Fibroblast of lung (primary cell): ENCODE data around the gene SLC52A3.
"Not testable (repeated sequence)": the region's sequence is repeated elsewhere in the genome, so short reads cannot be mapped to it uniquely, and the experiment has no call there.

Experiments used
- EZH2 ChIP-seq: IDR thresholded peaks from 2 replicates; pipeline ENCODE4 v1.5.1; 2012; ENCODE audit warnings: low read length, control low read depth, mild to moderate bottlenecking; ENCODE audit errors: missing control alignments
- TF ChIP-seq, protein P1 (sequence below), 2 donors: IDR thresholded peaks in 1 of 2; conservative IDR thresholded peaks in 1 of 2; 1 replicate in 1 of 2; 2 replicates in 1 of 2; pipeline ENCODE4 v1.5.1; 2011 to 2012; ENCODE audit warnings: low read length in 2 of 2, control low read depth in 1 of 2, inconsistent platforms in 1 of 2, low read depth in 1 of 2, mild to moderate bottlenecking in 1 of 2

GRCh38 chr20:798746-799145, 30.4 kb upstream of the SLC52A3 start:
- TF ChIP-seq, protein P1, sequence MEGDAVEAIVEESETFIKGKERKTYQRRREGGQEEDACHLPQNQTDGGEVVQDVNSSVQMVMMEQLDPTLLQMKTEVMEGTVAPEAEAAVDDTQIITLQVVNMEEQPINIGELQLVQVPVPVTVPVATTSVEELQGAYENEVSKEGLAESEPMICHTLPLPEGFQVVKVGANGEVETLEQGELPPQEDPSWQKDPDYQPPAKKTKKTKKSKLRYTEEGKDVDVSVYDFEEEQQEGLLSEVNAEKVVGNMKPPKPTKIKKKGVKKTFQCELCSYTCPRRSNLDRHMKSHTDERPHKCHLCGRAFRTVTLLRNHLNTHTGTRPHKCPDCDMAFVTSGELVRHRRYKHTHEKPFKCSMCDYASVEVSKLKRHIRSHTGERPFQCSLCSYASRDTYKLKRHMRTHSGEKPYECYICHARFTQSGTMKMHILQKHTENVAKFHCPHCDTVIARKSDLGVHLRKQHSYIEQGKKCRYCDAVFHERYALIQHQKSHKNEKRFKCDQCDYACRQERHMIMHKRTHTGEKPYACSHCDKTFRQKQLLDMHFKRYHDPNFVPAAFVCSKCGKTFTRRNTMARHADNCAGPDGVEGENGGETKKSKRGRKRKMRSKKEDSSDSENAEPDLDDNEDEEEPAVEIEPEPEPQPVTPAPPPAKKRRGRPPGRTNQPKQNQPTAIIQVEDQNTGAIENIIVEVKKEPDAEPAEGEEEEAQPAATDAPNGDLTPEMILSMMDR (conservative IDR thresholded peaks at IDR 0.05 in 1 of 2, IDR thresholded peaks at IDR 0.05 in 1 of 2; ENCODE audit: low read depth in 1 of 2, low read length in 2 of 2): not testable (repeated sequence)
- not testable (repeated sequence) for TF ChIP-seq EZH2
